GM19467 (cell line): ENCODE data around the gene RASGRF2.

Experiments
- ATAC-seq: cut with Tn5 transposase; IDR thresholded peaks from one replicate; pipeline ENCODE4 v1.9.1; 2021; ENCODE audit warnings: mild to moderate bottlenecking, moderate library complexity; ENCODE audit not compliant: unreplicated experiment

The RASGRF2 gene

DNA sequence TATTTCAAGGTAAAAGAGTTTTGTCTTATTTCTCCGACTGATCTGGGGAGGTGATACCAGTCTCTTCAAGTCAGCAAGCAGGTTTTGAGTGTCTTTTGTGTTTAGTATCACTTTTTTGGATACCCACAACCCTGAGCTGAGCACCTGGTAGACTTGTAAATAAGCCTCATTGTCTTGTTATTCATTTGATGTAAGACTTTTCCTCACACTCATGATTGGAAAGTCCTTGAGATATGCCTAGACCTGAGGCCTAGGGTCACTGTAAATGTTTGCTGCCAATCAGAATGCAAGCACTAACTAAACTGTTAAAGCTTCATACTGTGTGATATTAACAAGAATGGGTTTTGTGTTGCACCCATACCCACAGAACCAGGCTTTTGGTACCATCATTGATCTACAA is 172.2 kb downstream of the RASGRF2 start:
- no peak for ATAC-seq

DNA sequence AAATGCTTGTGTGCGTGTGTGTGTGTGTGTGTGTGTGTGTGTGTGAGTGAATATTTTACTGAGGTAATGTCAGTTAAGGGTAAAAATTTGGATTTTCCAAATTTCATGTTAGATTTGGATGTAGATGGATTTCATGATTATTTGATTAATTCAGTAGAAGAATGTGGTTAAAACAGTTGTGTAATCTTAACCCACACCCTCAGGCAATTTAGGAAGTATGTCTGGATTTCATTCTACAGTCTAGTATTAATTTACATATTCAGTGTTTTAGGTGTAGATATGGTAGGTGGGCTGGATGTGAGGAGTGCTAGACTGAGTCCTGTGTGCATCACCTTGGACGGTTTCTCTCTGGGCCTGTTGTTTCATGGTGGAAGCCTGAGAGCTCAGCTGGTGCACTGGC is 173.9 kb downstream of the RASGRF2 start:
- ATAC-seq = no peak

DNA sequence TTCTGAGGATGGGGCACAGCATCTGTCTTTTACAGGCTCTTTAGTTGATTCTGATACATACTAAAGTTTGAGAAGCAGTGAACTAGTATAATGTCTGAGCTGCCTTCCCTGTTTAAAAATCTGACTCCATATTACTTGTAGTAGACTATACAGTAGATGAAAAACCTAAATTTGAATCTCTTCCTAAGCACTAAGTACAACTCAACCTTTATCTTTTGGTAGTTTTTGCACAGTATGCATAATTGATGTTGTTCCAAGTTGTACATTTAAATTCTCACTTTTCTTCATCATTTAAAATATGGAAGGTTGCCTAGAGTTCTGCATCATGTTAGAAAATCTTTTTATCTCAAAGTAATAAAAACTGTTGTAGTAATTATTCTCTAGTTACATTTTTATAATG is 174.4 kb downstream of the RASGRF2 start:
- ATAC-seq = no peak

DNA sequence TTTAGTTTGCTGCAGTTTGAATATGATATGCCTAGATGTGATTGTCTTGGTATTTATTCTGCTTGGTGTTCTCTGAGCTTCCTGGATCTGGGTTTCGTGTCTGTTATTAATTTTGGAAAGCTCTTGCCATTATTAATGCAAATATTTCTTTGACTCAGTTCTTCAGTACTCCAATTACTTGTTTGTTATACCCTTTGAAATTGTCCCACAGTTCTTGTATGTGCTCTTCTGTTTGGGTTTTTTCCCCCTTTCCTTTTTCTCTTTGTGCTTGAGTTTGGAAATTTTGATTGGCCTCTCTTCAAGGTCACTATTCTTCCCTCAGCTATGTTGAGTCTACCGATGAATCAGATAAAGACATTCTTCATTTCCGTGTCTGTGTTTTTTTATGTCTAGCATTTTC is 176.4 kb downstream of the RASGRF2 start:
- ATAC-seq = no peak

DNA sequence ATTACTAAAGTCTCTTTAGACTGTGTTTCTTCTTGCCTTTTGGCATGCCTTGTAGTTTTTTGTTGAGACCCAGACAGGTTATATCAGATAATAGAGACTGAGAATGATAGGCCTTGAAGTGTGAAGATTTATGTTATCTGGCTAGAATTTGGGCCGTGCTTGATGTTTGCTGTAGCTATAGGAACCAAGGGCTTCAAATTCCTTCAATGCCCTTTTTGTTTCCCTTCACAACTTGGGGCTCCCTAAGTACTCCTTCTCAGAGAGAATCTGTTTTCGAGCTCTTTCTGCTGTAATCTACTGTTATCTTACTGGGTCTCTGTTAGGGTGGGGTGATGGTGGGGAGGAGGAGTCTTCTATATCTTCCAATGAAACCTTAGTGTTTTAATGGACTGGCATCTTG is 177.7 kb downstream of the RASGRF2 start:
- no peak for ATAC-seq

DNA sequence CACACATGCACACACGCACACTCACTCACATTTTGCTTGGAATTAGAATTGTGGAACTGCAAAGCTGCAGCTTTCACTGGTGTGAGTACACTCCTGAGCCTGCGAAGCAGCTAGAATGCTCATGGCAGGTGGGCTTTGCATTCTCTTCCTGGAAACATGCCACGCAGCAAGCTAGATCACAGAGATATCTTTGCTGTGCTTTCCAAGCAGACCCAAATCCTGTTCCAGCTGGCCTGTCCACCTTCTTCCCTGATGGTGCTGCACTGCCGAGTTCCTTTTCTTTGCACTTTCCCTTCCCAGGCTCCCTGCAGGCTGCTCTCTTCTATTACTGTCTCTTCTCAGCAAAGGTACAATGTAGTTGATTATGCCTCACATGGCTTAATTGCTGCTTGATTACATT is 180.3 kb downstream of the RASGRF2 start:
- no peak for ATAC-seq

DNA sequence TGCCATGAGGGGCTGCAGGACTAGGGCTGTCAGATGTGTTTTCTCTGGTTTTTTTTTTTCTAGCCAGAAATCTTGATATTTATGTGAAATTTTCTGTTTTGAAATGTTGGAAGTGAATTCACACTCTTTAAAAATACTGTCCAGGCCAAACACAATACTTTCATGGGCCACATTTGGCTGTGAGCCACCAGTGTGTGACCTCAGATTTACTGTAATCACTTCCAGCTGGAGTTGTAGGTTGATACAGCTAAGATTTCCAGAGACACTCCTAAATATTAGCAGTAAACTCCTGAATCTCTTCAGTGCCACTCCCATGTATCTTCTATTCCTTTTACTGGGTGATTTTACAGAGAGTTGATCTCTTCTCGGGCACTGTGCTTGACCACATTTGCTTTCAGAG is 180.8 kb downstream of the RASGRF2 start:
- ATAC-seq = no peak

DNA sequence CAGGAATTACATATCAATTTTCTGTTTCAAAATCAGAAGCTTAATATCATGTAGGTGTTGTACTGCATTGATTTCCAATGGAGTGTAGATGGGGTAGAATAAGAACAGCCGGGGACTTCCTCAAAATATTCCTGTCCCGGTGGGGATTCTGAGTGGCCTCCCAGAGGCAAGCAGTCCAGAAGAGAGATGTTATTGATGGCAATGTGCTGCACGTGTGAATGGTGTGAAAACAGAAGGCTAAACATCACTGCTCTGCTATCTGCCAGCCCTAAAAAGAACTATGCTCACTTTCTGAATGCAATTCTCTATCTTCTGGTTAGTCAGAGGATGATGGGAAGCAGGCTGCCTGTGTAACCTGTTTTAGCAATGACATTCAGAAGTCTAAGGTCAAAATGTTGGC is 181.9 kb downstream of the RASGRF2 start:
- no peak for ATAC-seq

DNA sequence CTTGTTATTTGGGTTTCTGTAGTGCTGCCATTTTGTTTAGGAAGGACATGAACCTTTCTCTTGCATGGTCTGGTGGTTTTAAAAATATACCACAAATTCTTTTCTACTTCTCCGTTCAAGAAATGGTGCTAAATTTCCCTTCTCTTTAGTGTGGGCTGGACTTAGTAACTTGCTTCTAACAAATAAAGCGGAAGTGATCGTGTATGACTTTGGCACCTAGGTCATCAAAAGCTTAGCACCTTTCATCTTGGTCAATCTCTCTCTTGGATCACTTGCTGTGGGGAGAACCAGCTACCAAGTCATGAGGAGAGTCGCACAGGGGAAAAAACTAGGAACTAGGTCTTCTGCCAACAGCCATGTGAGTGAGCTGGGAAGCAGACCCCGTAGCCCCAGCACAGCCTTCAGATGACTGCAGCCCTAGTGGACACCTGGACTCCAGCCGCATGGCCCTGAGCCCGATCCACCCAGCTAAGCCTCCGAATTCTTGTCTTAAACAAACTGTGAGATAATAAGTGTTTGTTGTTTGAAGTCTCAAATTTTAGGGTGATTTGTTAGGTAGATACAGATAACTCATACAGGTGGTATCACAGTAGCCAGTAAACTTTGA is 185.3 kb downstream of the RASGRF2 start:
- ATAC-seq = no peak

DNA sequence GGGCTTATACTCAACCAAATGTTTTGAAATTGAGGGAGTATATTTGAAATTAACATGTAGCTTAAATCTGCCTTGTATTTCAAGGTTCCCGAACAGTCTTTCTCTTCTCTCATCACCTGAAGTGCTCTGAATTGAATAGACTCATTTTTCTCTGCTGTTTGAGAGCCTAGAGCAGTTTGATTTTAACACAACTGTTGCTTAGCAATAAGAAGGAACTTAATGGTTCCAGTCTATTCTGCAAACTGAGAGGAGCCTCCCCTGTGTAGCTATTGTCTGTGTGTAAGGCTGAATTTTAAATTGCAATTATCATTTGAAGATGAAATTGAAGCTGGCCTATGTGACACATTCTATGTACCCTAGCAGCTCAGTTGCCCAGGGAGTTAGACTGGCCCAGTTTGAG is 185.9 kb downstream of the RASGRF2 start:
- ATAC-seq = no peak

DNA sequence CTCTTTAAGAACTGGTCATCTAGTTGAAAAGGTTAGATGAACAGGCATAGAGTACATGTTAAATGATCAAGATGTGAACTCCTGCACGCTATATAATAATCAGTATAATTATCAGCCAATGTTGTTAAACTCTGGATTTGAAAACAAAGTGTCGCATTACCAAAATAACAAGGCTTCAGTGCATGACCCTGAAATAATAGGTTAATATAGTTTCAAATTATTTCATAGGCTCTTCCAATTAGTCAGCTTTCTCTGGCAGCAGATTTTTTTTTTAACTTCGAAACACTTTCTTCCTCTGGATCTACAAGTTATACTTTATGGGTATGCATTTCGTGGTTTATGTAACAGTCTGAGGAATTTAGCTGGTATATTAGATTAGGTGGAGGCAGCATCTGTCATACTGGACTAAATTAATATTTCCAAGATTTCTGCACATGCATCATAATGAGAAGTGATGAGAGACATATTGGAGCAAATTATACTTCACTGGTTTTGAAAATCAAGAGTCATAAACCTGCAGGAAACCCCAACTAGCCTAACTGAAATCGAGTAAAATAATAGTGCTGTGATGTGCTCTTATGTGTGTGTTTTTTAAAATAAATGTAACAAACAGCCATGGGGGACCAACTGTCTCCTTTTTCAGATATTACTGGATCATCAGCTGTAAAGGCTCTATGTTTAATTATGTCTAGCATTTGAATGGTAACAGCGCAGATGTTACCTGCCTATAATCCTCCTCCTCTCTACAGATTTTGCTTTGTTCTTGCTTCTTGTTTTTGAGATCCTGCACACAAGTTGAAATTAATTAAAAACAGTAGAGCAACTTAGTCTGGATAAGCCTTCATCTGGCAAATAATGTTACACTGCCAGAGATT is 187.1 kb downstream of the RASGRF2 start:
- no peak for ATAC-seq

DNA sequence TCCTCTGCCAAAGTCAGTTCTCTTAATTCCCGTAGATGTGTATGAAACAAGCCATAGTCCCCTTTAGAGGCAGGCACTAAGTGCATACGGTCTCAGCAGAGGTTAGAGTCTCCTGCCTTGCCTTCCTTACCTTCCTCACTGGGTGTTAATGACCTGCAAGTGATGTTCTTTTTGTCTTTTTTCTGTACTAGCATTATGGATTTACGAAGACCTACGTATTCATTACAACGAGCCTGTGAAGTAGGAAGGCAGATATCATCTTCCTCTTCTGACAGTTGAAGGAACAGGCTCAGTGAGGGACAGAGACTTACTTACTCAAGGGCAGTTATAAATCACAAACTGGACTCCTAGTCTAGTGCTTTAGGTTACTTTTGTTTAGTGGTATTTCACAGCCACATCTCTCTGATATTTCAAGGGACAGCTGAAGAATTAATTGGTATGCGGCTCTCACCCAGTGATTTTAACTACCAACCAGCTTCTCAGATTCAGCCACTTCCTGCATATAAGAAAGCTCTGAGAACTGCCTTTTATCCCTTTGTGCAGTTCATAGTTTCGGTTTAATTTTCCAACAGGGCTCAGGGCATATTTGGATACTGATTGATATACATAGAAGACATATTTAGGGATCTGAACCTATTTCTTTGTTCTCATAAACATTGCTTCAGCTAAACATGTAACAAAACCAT is 187.9 kb downstream of the RASGRF2 start:
- ATAC-seq = no peak

DNA sequence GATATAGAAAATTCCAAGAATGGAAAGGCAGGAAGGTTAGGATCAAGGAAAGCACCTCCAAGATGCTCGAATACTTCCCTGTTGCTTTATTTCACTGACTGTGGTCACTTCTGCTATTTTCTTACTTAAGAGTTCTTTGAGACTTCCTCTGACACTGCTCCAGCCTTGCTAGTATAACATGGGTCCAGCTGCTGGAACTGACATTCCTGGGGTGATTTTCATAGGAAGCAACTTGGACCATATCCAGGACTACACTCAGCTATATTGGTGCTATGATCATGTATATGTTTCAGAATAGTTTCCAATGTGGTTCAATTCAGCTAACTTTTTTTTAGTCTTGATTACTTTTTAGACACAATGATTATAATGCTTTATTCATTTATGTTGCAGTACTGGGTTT is 191.4 kb downstream of the RASGRF2 start:
- no peak for ATAC-seq

DNA sequence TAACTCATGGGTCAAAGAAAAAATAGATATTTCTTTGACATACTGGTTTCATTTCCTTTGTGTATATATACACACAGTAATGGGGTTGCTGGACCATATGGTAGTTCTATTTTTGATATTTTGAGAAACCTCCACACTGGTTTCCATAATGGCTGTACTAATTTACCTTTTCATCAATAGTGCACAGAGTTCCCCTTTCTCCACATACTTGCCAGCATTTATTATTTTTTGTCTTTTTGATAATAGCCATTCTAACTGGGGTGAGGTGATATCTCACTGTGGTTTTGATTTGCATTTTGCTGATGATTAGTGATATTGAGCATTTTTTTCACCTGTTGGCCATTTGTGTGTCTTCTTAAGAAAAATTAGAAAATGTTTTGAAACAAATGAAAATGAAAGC is 194.6 kb downstream of the RASGRF2 start:
- no peak for ATAC-seq

DNA sequence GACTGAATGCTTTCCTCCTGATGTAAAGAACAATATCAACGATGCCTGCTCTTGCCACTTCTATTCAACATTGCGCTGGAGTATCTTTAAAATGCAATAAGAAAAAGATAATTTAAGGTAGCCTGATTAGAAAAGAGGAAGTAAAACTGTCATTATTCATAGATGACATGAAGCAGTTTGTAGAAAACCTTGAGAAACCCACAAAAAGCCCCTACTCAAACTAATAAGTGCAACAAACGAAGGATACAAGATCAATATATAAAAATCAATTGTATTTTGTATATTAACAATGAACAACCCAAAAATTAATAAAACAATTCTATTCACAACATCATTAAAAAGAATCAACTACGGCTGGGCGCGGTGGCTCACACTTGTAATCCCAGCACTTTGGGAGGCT is 196.6 kb downstream of the RASGRF2 start:
- no peak for ATAC-seq

DNA sequence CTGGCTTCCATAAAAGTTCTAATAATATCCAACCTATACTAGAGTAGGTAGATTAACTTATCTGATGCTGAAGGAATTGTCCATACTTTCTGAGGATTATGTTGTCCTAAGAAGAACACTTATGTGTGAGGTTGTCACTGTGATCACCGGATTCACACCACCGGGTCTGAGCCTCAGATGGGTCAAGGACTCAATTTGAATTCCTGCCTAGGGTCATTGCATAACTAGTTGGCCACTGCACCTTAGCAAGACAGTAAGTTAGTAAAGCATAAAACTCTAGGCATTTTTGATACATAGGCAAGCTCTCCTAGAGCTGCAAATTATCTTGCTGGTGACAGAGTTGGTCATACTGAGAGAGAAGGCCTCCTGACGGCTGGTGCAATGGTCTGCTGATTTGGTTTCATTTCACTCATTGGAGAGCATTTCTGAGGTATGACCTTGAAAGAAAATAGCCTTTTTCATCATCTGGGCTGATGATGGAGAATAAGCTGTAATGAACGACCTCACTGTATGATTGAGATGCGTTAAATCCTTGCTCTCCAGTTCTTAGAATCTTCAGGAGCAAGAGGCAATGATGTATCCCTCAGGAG is 200.9 kb downstream of the RASGRF2 start:
- ATAC-seq = peak; percentile 61

DNA sequence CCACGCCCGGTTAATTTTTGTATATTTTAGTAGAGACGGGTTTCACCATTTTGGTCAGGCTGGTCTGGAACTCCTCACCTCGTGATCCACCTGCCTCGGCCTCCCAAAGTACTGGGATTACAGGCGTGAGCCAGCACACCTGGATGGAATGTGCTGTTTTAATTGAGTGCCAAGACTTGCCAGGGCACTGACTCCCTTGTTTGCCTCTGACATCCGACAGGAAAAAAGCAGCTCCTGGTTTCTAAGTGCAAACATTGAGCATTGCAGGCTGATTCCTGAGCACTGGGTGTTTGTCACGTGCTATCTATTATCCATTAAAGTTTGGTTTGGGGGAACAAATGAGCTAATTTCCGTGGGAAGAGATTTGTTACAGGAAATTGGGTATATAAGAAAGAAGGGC is 202.3 kb downstream of the RASGRF2 start:
- ATAC-seq = no peak

DNA sequence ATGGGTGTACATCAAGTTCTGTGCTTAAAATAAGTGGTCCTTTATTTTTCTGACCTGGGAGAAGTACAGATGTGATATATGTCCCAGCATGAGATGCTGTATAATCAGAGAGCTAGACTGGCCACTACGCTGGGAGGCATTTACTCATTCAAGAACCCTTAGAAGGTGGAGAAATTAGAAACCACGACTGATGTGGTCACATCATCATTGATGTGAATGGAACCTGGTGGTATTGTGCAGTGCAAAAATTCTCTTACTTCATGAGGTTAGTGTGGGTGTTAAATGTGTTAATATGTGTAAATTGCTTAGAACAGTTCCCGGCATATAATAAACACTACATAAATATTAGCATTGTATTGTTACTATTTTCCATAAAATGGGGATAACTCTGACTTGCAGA is 203.5 kb downstream of the RASGRF2 start:
- ATAC-seq = no peak

DNA sequence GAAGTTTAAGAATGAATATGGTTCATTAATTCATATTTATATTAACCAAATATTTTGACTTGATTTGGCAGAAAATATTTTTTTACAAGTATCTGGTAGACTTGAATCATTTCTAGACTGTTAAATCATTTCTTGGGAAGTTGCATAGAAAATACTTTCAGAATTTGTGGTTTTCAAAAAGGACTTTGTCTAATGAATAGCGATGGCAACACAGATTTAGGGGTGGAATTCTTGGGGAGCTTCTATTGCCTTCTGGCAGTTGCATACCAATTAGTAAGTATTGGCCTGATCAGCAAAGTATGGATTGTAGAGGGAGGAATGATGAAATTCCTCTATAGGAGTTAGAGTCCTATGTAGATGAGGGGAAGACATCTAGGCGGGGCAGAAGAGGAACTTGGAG is 204.3 kb downstream of the RASGRF2 start:
- ATAC-seq = no peak

DNA sequence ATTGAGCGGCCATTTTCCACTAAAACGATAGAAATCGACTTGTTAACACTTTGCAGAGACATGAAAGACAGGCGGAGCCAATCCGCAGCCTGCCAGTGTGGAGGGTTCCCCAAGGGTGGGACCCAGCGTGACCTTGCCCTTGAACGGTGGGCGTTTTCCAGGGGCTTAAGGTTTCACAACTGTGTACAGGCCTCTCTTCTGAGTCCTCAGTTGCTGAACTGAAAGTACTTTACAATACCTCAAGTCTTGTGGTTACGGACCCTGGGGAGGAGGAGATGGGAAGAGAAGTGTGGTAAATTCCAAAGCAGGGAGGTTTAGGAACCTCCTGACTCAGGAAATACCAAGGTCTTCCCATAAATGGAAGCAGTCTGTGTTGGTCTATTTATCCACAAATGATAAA is 204.8 kb downstream of the RASGRF2 start:
- ATAC-seq = no peak

DNA sequence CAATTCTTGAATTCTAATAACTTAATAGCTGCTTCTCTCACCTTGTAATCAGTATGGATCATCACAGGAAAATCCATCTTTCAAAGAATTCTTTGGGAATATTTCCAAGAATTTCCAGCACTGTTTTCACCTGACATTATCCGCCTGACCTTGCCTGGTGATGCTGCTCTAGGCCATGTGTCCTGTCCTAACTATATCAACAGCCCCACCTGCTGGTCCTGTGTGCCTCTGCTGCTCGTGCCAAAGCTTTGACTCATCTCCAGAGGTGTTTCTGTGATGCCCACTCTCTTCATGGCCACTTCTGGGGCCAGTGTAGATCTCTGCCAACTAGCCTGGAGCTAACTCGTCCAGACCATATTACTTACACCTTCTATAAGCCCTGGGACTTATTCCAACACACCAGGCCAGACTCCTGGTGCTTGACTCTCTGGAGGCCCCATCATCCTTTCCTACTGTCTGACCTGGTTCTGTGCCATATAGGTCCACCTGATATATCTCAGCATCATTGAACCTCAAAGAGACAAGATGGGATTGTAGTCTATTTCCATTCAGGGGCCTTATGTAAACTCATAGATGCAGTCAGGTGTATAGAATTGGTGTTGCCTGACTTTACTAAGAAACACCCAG is 205.4 kb downstream of the RASGRF2 start:
- ATAC-seq = peak; percentile 62
